Measurements from ENCODE around the gene ZNF76.

- no peak for TF ChIP-seq CTCF (IDR thresholded peaks at IDR 0.05; ENCODE audit: insufficient read depth, low read length, poor library complexity, severe bottlenecking)
- no peak for TF ChIP-seq EZH2phosphoT487 (conservative IDR thresholded peaks at IDR 0.05; ENCODE audit: low read length)
Measured at GRCh38 chr6:35330541-35331119, 71.1 kb downstream of the ZNF76 start.
